DND-41 (cell line): Measurements from ENCODE around the gene ETV4.
A peak's percentile ranks its signal among the peaks of the same experiment; 100 is the strongest.

Source experiments
- EZH2 ChIP-seq: IDR thresholded peaks from 3 replicates; pipeline ENCODE4 v1.6.1; 2012; ENCODE audit warnings: borderline replicate concordance, low read depth, mild to moderate bottlenecking, moderate library complexity, low read length, inconsistent platforms; ENCODE audit not compliant: severe bottlenecking
- TF ChIP-seq, protein P1 (sequence below): IDR thresholded peaks from 2 replicates; pipeline ENCODE4 v1.5.1; 2012; ENCODE audit warnings: borderline replicate concordance, low read length, moderate library complexity, mild to moderate bottlenecking; ENCODE audit not compliant: poor library complexity, severe bottlenecking; ENCODE audit errors: extremely low read depth

DNA sequence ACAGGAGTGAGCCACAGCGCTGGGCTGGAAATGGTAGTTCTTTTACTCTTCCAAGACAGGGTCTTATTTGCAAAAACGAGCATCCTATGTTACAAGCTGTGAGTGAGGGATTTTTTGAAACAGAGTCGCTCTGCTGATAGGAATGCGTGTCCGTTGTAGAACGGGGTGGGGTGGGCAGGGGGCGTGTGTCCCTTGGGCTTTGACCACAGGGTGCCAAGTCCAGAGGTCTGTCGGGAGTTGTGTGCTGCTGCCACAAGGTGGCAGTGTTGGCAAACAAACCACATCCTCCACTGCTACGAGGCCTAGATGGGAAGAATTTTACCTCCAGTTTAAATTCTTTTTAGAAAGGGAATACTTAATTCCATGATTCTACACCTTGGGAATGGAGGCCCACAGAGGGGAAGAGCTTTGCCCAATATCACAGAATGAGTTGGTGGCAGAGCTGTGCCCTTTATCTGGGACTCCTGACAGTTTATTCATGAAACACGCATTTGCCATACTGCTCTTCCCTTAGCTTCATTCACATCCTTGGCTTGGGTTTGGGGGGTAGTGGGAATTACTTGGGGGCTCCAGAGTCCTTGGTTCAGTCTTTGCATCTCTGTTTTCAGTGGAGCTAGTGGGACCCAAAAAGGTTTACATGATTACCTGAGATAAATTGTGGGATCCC is 30.6 kb upstream of the ETV4 start:
- TF ChIP-seq, protein P1, sequence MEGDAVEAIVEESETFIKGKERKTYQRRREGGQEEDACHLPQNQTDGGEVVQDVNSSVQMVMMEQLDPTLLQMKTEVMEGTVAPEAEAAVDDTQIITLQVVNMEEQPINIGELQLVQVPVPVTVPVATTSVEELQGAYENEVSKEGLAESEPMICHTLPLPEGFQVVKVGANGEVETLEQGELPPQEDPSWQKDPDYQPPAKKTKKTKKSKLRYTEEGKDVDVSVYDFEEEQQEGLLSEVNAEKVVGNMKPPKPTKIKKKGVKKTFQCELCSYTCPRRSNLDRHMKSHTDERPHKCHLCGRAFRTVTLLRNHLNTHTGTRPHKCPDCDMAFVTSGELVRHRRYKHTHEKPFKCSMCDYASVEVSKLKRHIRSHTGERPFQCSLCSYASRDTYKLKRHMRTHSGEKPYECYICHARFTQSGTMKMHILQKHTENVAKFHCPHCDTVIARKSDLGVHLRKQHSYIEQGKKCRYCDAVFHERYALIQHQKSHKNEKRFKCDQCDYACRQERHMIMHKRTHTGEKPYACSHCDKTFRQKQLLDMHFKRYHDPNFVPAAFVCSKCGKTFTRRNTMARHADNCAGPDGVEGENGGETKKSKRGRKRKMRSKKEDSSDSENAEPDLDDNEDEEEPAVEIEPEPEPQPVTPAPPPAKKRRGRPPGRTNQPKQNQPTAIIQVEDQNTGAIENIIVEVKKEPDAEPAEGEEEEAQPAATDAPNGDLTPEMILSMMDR: peak; percentile 92
- TF ChIP-seq EZH2: no peak
